Activated B cell treated with CpG ODN at 0.5 μM for 24 hours (primary cell): ENCODE measurements around the gene TPPP. TPM values are rescaled to one million over a fixed set of nuclear protein-coding genes. Genes with fewer than 3 reads are reported as not detected.
A peak's percentile ranks its signal among the peaks of the same experiment; 100 is the strongest.

Experiments used
- ATAC-seq: fragments of 200-7000 bp; cut with Tn5 transposase; one replicate; pipeline ENCODE4 v1.10.0; 2021; ENCODE audit warnings: low read depth, mild to moderate bottlenecking, moderate library complexity
- CTCF ChIA-PET: fragments of 350-600 bp; sonication (Branson Sonifier 250); formaldehyde crosslinking; loops from one replicate; lab custom pipeline; 2021; ENCODE audit warnings: antibody characterized with exemption; lab: Charles Lee
- POLR2A ChIA-PET: fragments of 350-600 bp; sonication (Branson Sonifier 250); formaldehyde crosslinking; loops from one replicate; lab custom pipeline; 2021; ENCODE audit warnings: antibody characterized with exemption; lab: Charles Lee
- DNase-seq: peaks from one replicate; pipeline ENCODE4 v3.0.0; 2022
- H3K27ac Mint-ChIP-seq: one replicate; pipeline ENCODE4 v1.8.0; 2020; ENCODE audit warnings: mixed read lengths
- H3K27me3 Mint-ChIP-seq: one replicate; pipeline ENCODE4 v1.8.0; 2021; ENCODE audit warnings: mixed read lengths
- H3K36me3 Mint-ChIP-seq: one replicate; pipeline ENCODE4 v1.8.0; 2021; ENCODE audit warnings: low read depth, mixed read lengths
- H3K4me1 Mint-ChIP-seq: one replicate; pipeline ENCODE4 v1.8.0; 2021; ENCODE audit warnings: mixed read lengths
- H3K4me3 Mint-ChIP-seq: one replicate; pipeline ENCODE4 v1.8.0; 2020; ENCODE audit warnings: mild to moderate bottlenecking, mixed read lengths
- H3K9me3 Mint-ChIP-seq: one replicate; pipeline ENCODE4 v1.8.0; 2020; ENCODE audit warnings: mixed read lengths
- CTCF ChIP-seq: fragments of 200-600 bp; IDR thresholded peaks from one replicate; pipeline ENCODE4 v1.8.0; 2022; ENCODE audit warnings: antibody characterized with exemption, mild to moderate bottlenecking
- intact Hi-C: fragments of 100-400 bp; cut with micrococcal nuclease; formaldehyde crosslinking; loops from one replicate; pipeline ENCODE4 v1.15.1; 2024
- total RNA-seq: library from RNA; stranded (reverse); gene quantifications from 2 replicates; pipeline ENCODE4 v1.2.3, GENCODE V29; 2022

TPPP gene
- total RNA-seq, 1 donor from 2014 or later, result 0.04 TPM

DNA sequence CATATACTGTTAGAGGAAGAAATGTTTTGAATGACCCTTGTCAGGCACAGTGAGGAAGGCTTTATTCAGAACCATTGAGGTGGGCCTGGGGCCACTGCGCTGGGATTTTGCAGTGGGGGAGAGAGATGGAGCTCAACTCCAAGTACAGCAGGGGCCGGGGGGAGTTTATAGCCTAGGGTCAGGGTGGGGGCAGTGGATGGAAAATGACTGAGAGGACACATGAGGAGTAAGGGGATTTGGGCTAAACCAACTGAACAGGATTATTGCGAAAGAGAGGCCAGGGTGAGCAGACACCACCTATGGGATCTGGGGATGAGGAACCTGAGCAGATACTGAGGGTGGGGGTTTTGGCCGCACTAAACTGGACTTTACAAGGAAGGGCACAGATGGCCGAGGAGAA is 74.7 kb downstream of the TPPP start:
- no peak overlapping the region for H3K4me3 Mint-ChIP-seq
- no peak overlapping the region for H3K27ac Mint-ChIP-seq
- TF ChIP-seq CTCF, result no peak
- ChIA-PET POLR2A (no interaction called here), CTCF (no interaction called here)
- no peaks in the 10 kb centered on the region for H3K27me3 Mint-ChIP-seq
- DNase-seq, result no peak
- H3K36me3 Mint-ChIP-seq, result peaks cover 51% of the 10 kb centered on the region
- peaks cover 4% of the 10 kb centered on the region for H3K9me3 Mint-ChIP-seq
- intact Hi-C loops, result loop anchor here (10.0 kb wide), 1 partner anchor 46 kb away; no protein-coding TSS in a partner anchor
- ATAC-seq, result no peak
- H3K4me1 Mint-ChIP-seq, result peaks cover 17% of the 10 kb centered on the region

- no peak for DNase-seq
- no peak for TF ChIP-seq CTCF
- ATAC-seq, result no peak
- ChIA-PET CTCF (no interaction called here), POLR2A (no interaction called here)
- H3K9me3 Mint-ChIP-seq, result peaks cover 4% of the 10 kb centered on the region
- H3K27me3 Mint-ChIP-seq, result no peaks in the 10 kb centered on the region
- peaks cover 50% of the 10 kb centered on the region for H3K36me3 Mint-ChIP-seq
- H3K4me3 Mint-ChIP-seq, result no peak overlapping the region
- peaks cover 21% of the 10 kb centered on the region for H3K4me1 Mint-ChIP-seq
- no peak overlapping the region for H3K27ac Mint-ChIP-seq
- intact Hi-C loops, result loop anchor here (10.0 kb wide), 1 partner anchor 47 kb away; no protein-coding TSS in a partner anchor
Measured at GRCh38 chr5:617896-618295, 75.3 kb downstream of the TPPP start.

DNA sequence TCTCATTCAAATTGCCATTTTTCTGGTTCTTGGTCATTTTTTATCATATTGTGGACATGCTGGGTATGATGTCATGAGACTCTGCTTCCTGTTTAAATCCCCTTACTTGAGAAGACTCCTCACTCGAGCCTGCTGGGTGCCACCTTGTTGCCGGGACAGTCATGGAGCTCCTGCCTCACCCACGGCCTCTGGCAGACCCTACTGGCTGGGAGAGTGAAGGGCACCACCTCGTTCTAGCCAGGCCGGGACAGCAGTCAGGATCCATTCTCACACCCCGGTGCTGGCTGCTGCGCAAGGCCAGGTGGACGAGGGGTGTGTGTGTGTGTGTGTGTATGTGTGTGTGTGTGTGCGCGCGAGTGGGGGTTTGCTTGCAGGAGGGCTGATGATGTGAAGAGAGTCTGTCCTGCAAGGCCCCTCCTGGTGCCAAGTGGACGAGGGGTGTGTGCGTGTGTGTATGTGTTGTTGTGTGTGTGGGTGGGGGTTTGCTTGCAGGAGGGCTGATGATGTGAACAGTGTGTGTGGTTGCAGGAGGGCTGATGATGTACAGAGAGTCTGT is 76.6 kb downstream of the TPPP start:
- Mint-ChIP-seq H3K4me1 (peaks cover 25% of the 10 kb centered on the region), H3K4me3 (no peak overlapping the region), H3K27me3 (no peaks in the 10 kb centered on the region), H3K36me3 (peaks cover 48% of the 10 kb centered on the region), H3K9me3 (peaks cover 4% of the 10 kb centered on the region), H3K27ac (no peak overlapping the region)
- POLR2A ChIA-PET, result no interaction called here
- no peak for TF ChIP-seq CTCF
- intact Hi-C loops, result loop anchor here (10.0 kb wide), 1 partner anchor 48 kb away; no protein-coding TSS in a partner anchor
- DNase-seq (no peak), ATAC-seq (no peak)
- CTCF ChIA-PET, result no interaction called here

GRCh38 chr5:612498-613424 is 80.4 kb downstream of the TPPP start:
- Mint-ChIP-seq H3K27ac (peak overlapping the region; percentile 81), H3K4me3 (peak overlapping the region; percentile 93), H3K9me3 (peaks cover 4% of the 10 kb centered on the region), H3K36me3 (peaks cover 16% of the 10 kb centered on the region), H3K27me3 (peaks cover under 1% of the 10 kb centered on the region), H3K4me1 (peaks cover 39% of the 10 kb centered on the region)
- intact Hi-C loops, result loop anchor here (1.0 to 10.0 kb wide), 6 partner anchors 52 to 394 kb away; partner anchors contain the start of genes CCDC127, EXOC3, SDHA and TPPP
- ChIA-PET POLR2A (interaction anchor here (0.6 to 0.9 kb wide), 2 partner anchors 31 to 166 kb away, joined by 3 read pairs; no protein-coding TSS in a partner anchor), CTCF (no interaction called here)
- DNase-seq (no peak), ATAC-seq (peak; percentile 31)
- no peak for TF ChIP-seq CTCF
